ENCODE measurements around the gene PNCK.

PNCK gene

GRCh38 chrX:153673428-153674218 lies at the start of gene PNCK:
TSS of gene PNCK (minus strand) at chrX:153673813. CDS start at chrX:153673076, 737 bp downstream.
- TF ChIP-seq NFRKB (IDR thresholded peaks at IDR 0.05): no peak
- no peak for TF ChIP-seq HDGF (IDR thresholded peaks at IDR 0.05; ENCODE audit: borderline replicate concordance)
- no peak for TF ChIP-seq LEF1 (IDR thresholded peaks at IDR 0.05; ENCODE audit: borderline replicate concordance)
- TF ChIP-seq ARNT (IDR thresholded peaks at IDR 0.05): no peak
- no peak for TF ChIP-seq ZNF384 (IDR thresholded peaks at IDR 0.05)
- TF ChIP-seq TARDBP (IDR thresholded peaks at IDR 0.05): no peak
- no peak for TF ChIP-seq FOXK2 (IDR thresholded peaks at IDR 0.05)
- no peak for TF ChIP-seq FOXA1 (IDR thresholded peaks at IDR 0.05)
- no peak for TF ChIP-seq SP1 (IDR thresholded peaks at IDR 0.05)
- TF ChIP-seq ELF4 (IDR thresholded peaks at IDR 0.05): no peak
- TF ChIP-seq BHLHE40 (IDR thresholded peaks at IDR 0.05; ENCODE audit: borderline replicate concordance): no peak
- TF ChIP-seq SUZ12 (IDR thresholded peaks at IDR 0.05): no peak
- no peak for TF ChIP-seq FOXM1 (IDR thresholded peaks at IDR 0.05; ENCODE audit: borderline replicate concordance)
- TF ChIP-seq L3MBTL2 (conservative IDR thresholded peaks at IDR 0.05): no peak
- TF ChIP-seq PKNOX1 (IDR thresholded peaks at IDR 0.05): no peak
- no peak for TF ChIP-seq CTBP1 (IDR thresholded peaks at IDR 0.05; ENCODE audit: borderline replicate concordance)
- ChIA-PET CTCF (interaction anchor here (0.8 kb wide), 1 partner anchor 642 kb away, joined by 3 read pairs; no protein-coding TSS in a partner anchor), POLR2A (no interaction called here)
- no peak for DNase-seq (ENCODE audit: extremely low spot score)

GRCh38 chrX:153722704-153723350 lies 49.2 kb upstream of the PNCK start:
- POLR2A ChIA-PET: interaction anchor here (1.4 kb wide), 1 partner anchor 9 kb away, joined by 5 read pairs; no protein-coding TSS in a partner anchor
- no peak for DNase-seq (ENCODE audit: extremely low spot score)
- CTCF ChIA-PET: no interaction called here
- no peak for TF ChIP-seq TARDBP (IDR thresholded peaks at IDR 0.05)
- no peak for TF ChIP-seq L3MBTL2 (conservative IDR thresholded peaks at IDR 0.05)
- TF ChIP-seq ZNF384 (IDR thresholded peaks at IDR 0.05): no peak
- no peak for TF ChIP-seq FOXA1 (IDR thresholded peaks at IDR 0.05)
- TF ChIP-seq SUZ12 (IDR thresholded peaks at IDR 0.05): no peak
- TF ChIP-seq LEF1 (IDR thresholded peaks at IDR 0.05; ENCODE audit: borderline replicate concordance): no peak

GRCh38 chrX:153719701-153720100 lies 46.1 kb upstream of the PNCK start:
- DNase-seq (ENCODE audit: extremely low spot score): no peak
- CTCF ChIA-PET: interaction anchor here (3.4 kb wide), 1 partner anchor 11 kb away, joined by 17 read pairs; no protein-coding TSS in a partner anchor
- POLR2A ChIA-PET: no interaction called here
- TF ChIP-seq PKNOX1 (IDR thresholded peaks at IDR 0.05) (no peak), ZNF384 (IDR thresholded peaks at IDR 0.05) (no peak), FOXK2 (IDR thresholded peaks at IDR 0.05) (no peak)

- TF ChIP-seq ZNF384 (IDR thresholded peaks at IDR 0.05): no peak
- no peak for TF ChIP-seq ELF4 (IDR thresholded peaks at IDR 0.05)
- no peak for TF ChIP-seq SUZ12 (IDR thresholded peaks at IDR 0.05)
- TF ChIP-seq LEF1 (IDR thresholded peaks at IDR 0.05; ENCODE audit: borderline replicate concordance): no peak
- TF ChIP-seq ARNT (IDR thresholded peaks at IDR 0.05): no peak
- TF ChIP-seq NFRKB (IDR thresholded peaks at IDR 0.05): no peak
- TF ChIP-seq FOXK2 (IDR thresholded peaks at IDR 0.05): no peak
- no peak for TF ChIP-seq HDGF (IDR thresholded peaks at IDR 0.05; ENCODE audit: borderline replicate concordance)
- no peak for TF ChIP-seq TARDBP (IDR thresholded peaks at IDR 0.05)
- no peak for TF ChIP-seq BHLHE40 (IDR thresholded peaks at IDR 0.05; ENCODE audit: borderline replicate concordance)
- TF ChIP-seq CTBP1 (IDR thresholded peaks at IDR 0.05; ENCODE audit: borderline replicate concordance): no peak
- TF ChIP-seq PKNOX1 (IDR thresholded peaks at IDR 0.05): no peak
- no peak for TF ChIP-seq L3MBTL2 (conservative IDR thresholded peaks at IDR 0.05)
- no peak for TF ChIP-seq SP1 (IDR thresholded peaks at IDR 0.05)
- no peak for TF ChIP-seq FOXA1 (IDR thresholded peaks at IDR 0.05)
- no peak for TF ChIP-seq FOXM1 (IDR thresholded peaks at IDR 0.05; ENCODE audit: borderline replicate concordance)
- DNase-seq (ENCODE audit: extremely low spot score): no peak
- ChIA-PET CTCF (interaction anchor here (3.4 kb wide), 1 partner anchor 10 kb away, joined by 17 read pairs; no protein-coding TSS in a partner anchor), POLR2A (no interaction called here)
These were observed 45.6 kb upstream of the PNCK start for GRCh38 chrX:153719238-153719637.

GRCh38 chrX:153717445-153717844 lies 43.8 kb upstream of the PNCK start:
- DNase-seq (ENCODE audit: extremely low spot score): no peak
- no peak for TF ChIP-seq ELF4 (IDR thresholded peaks at IDR 0.05)
- TF ChIP-seq NFRKB (IDR thresholded peaks at IDR 0.05): no peak
- no peak for TF ChIP-seq BHLHE40 (IDR thresholded peaks at IDR 0.05; ENCODE audit: borderline replicate concordance)
- no peak for TF ChIP-seq PKNOX1 (IDR thresholded peaks at IDR 0.05)
- no peak for TF ChIP-seq CTBP1 (IDR thresholded peaks at IDR 0.05; ENCODE audit: borderline replicate concordance)
- no peak for TF ChIP-seq FOXM1 (IDR thresholded peaks at IDR 0.05; ENCODE audit: borderline replicate concordance)
- TF ChIP-seq HDGF (IDR thresholded peaks at IDR 0.05; ENCODE audit: borderline replicate concordance): no peak
- TF ChIP-seq ZNF384 (IDR thresholded peaks at IDR 0.05): no peak
- no peak for TF ChIP-seq SUZ12 (IDR thresholded peaks at IDR 0.05)
- no peak for TF ChIP-seq ARNT (IDR thresholded peaks at IDR 0.05)
- TF ChIP-seq LEF1 (IDR thresholded peaks at IDR 0.05; ENCODE audit: borderline replicate concordance): no peak
- TF ChIP-seq L3MBTL2 (conservative IDR thresholded peaks at IDR 0.05): no peak
- TF ChIP-seq TARDBP (IDR thresholded peaks at IDR 0.05): no peak
- TF ChIP-seq FOXK2 (IDR thresholded peaks at IDR 0.05): no peak
- CTCF ChIA-PET: no interaction called here
- POLR2A ChIA-PET: no interaction called here
